GM15510 (cell line): ENCODE data around the gene DYRK3.

ENCODE experiments used
- POLR2A ChIP-seq: IDR thresholded peaks from 3 replicates; pipeline ENCODE4 v1.6.1; 2011; ENCODE audit warnings: borderline replicate concordance; ENCODE audit not compliant: insufficient read length; ENCODE audit errors: extremely low read depth

DYRK3 gene

GRCh38 chr1:206608108-206608698, 27.1 kb upstream of the DYRK3 start:
- TF ChIP-seq POLR2A: no peak

GRCh38 chr1:206609229-206609991, 25.9 kb upstream of the DYRK3 start:
- no peak for TF ChIP-seq POLR2A

GRCh38 chr1:206612129-206612876, 23.0 kb upstream of the DYRK3 start, which contains the start of gene EIF2D:
TSS of gene EIF2D (minus strand) at chr1:206612465. CDS start at chr1:206612342, 123 bp downstream.
- TF ChIP-seq POLR2A: peak; percentile 92

- no peak for TF ChIP-seq POLR2A
These were observed 6.4 kb upstream of the DYRK3 start for GRCh38 chr1:206628916-206629315.

- no peak for TF ChIP-seq POLR2A
These were observed 4.2 kb upstream of the DYRK3 start for GRCh38 chr1:206631085-206631509.

- no peak for TF ChIP-seq POLR2A
These were observed 1.6 kb upstream of the DYRK3 start for GRCh38 chr1:206633708-206634121.

GRCh38 chr1:206634365-206635079, 814 bp upstream of the DYRK3 start:
- TF ChIP-seq POLR2A: no peak

- TF ChIP-seq POLR2A: no peak
These were observed 626 bp downstream of the DYRK3 start for GRCh38 chr1:206635978-206636345.

GRCh38 chr1:206636671-206637070, 1.3 kb downstream of the DYRK3 start:
- TF ChIP-seq POLR2A: no peak

GRCh38 chr1:206637605-206638004, 2.3 kb downstream of the DYRK3 start:
- TF ChIP-seq POLR2A: no peak

GRCh38 chr1:206643118-206643698, 7.9 kb downstream of the DYRK3 start:
- no peak for TF ChIP-seq POLR2A

GRCh38 chr1:206646504-206646903, 11.2 kb downstream of the DYRK3 start:
- TF ChIP-seq POLR2A: no peak

GRCh38 chr1:206647224-206647623, 11.9 kb downstream of the DYRK3 start:
- TF ChIP-seq POLR2A: no peak

GRCh38 chr1:206649261-206649921, 14.1 kb downstream of the DYRK3 start:
- TF ChIP-seq POLR2A: no peak
